ENCODE results near the gene RCSD1. TPM values are rescaled to one million over a fixed set of nuclear protein-coding genes. Genes with fewer than 3 reads are reported as not detected.
A peak's percentile ranks its signal among the peaks of the same experiment; 100 is the strongest.

RCSD1 gene
- total and polyA plus RNA-seq, 8 donors, result 6.0 to 43.7 (median 19.7) TPM

GRCh38 chr1:167641786-167642500 lies 11.9 kb downstream of the RCSD1 start:
- intact Hi-C loops (cut with DNase I; ENCODE audit: low total_unique reads), result no loop called here
- Histone ChIP-seq H3K36me3 (peaks cover 0 to 12% (median 5%) of the 10 kb centered on the region in 4 donors), H3K4me1 (peaks cover 5 to 46% (median 14%) of the 10 kb centered on the region in 4 donors), H3K4me3 (no peak overlapping the region), H3K27me3 (no peaks in the 10 kb centered on the region), H3K27ac (peak overlapping the region in 3 of 5 donors; percentile 4 to 51 (median 19)), H3K9me3 (no peaks in the 10 kb centered on the region)
- TF ChIP-seq CTCF (IDR thresholded peaks at IDR 0.05) (no peak), POLR2A (IDR thresholded peaks at IDR 0.05) (no peak), POLR2AphosphoS5 (IDR thresholded peaks at IDR 0.05) (no peak), EP300 (IDR thresholded peaks at IDR 0.05) (no peak)
- DNase-seq, result no peak
- WGBS, 5 donors, result 55 to 69% (median 60%) methylated on average over 7 of the region's 7 CpGs

- peaks cover 0 to 12% (median 5%) of the 10 kb centered on the region in 4 donors for H3K36me3 ChIP-seq
- no peak overlapping the region for H3K4me3 ChIP-seq
- H3K27ac ChIP-seq, result no peak overlapping the region
- H3K27me3 ChIP-seq, result no peaks in the 10 kb centered on the region
- 64 to 77% (median 71%) methylated on average over 3 of the region's 3 CpGs for whole genome bisulfite sequencing, 5 donors
- no peak for TF ChIP-seq CTCF (IDR thresholded peaks at IDR 0.05)
- TF ChIP-seq POLR2A (IDR thresholded peaks at IDR 0.05), result no peak
- no peak for TF ChIP-seq EP300 (IDR thresholded peaks at IDR 0.05)
- no peak for TF ChIP-seq POLR2AphosphoS5 (IDR thresholded peaks at IDR 0.05)
- H3K9me3 ChIP-seq, result no peaks in the 10 kb centered on the region
- no peak for DNase-seq
- intact Hi-C loops (cut with DNase I; ENCODE audit: low total_unique reads), result no loop called here
- H3K4me1 ChIP-seq, result peaks cover 4 to 45% (median 10%) of the 10 kb centered on the region in 4 donors
Observed at GRCh38 chr1:167642501-167642826, 12.4 kb downstream of the RCSD1 start.

GRCh38 chr1:167643441-167643840 lies 13.4 kb downstream of the RCSD1 start:
- Histone ChIP-seq H3K27me3 (no peaks in the 10 kb centered on the region), H3K9me3 (no peaks in the 10 kb centered on the region), H3K4me3 (no peak overlapping the region), H3K27ac (no peak overlapping the region), H3K4me1 (peaks cover 4 to 47% (median 11%) of the 10 kb centered on the region in 4 donors), H3K36me3 (peaks cover 0 to 11% (median 5%) of the 10 kb centered on the region in 4 donors)
- DNase-seq, result no peak
- TF ChIP-seq CTCF (IDR thresholded peaks at IDR 0.05) (no peak), EP300 (IDR thresholded peaks at IDR 0.05) (no peak), POLR2AphosphoS5 (IDR thresholded peaks at IDR 0.05) (no peak), POLR2A (IDR thresholded peaks at IDR 0.05) (no peak)
- intact Hi-C loops (cut with DNase I; ENCODE audit: low total_unique reads), result no loop called here
- 63 to 81% (median 67%) methylated on average over 3 of the region's 3 CpGs for whole genome bisulfite sequencing, 5 donors

- Histone ChIP-seq H3K27ac (no peak overlapping the region), H3K4me3 (no peak overlapping the region), H3K36me3 (peaks cover 0 to 10% (median 3%) of the 10 kb centered on the region in 4 donors), H3K9me3 (no peaks in the 10 kb centered on the region), H3K4me1 (peaks cover 8 to 58% (median 19%) of the 10 kb centered on the region in 4 donors), H3K27me3 (no peaks in the 10 kb centered on the region)
- WGBS, 5 donors, result 67 to 74% (median 70%) methylated on average over 4 of the region's 4 CpGs
- intact Hi-C loops (cut with DNase I; ENCODE audit: low total_unique reads), result no loop called here
- DNase-seq, result no peak
- TF ChIP-seq POLR2A (IDR thresholded peaks at IDR 0.05) (no peak), CTCF (IDR thresholded peaks at IDR 0.05) (no peak), POLR2AphosphoS5 (IDR thresholded peaks at IDR 0.05) (no peak), EP300 (IDR thresholded peaks at IDR 0.05) (no peak)
Observed at GRCh38 chr1:167644551-167644950, 14.5 kb downstream of the RCSD1 start.

Data from stomach (tissue), 9 donors.